ENCODE data around the gene CERK. TPM values are rescaled to one million over a fixed set of nuclear protein-coding genes. Genes with fewer than 3 reads are reported as not detected.

The CERK gene
- total RNA-seq, 1 experiment from 2014 or later = 24.9 TPM

GRCh38 chr22:46640293-46641055 lies 97.6 kb downstream of the CERK start:
- Histone ChIP-seq H3K79me2 (ENCODE audit: low read depth) (no peaks in the 10 kb centered on the region), H3K9me2 (ENCODE audit: insufficient read depth) (no peaks in the 10 kb centered on the region), H4K20me1 (ENCODE audit: insufficient read depth) (peaks cover 18% of the 10 kb centered on the region; the same call in 1 of the 2 replicates), H3K27me3 (ENCODE audit: insufficient read depth, low read depth) (no peaks in the 10 kb centered on the region), H2AFZ (no peak overlapping the region), H3K4me1 (replicated peaks; ENCODE audit: insufficient read depth) (no peaks in the 10 kb centered on the region), H3K9me3 (ENCODE audit: insufficient read depth, low read depth) (no peaks in the 10 kb centered on the region), H3K27ac (no peak overlapping the region), H3K36me3 (ENCODE audit: low read depth) (no peaks in the 10 kb centered on the region), H3K4me2 (no peak overlapping the region), H3K4me3 (no peak overlapping the region), H3F3A (ENCODE audit: insufficient read depth, low read depth) (no peaks in the 10 kb centered on the region; the same call in 1 of the 2 replicates)
- POLR2A ChIA-PET (ENCODE audit: unreplicated experiment) = no interaction called here
- TF ChIP-seq EZH2 (IDR thresholded peaks at IDR 0.05; ENCODE audit: low read depth) = no peak
- TF ChIP-seq CTCF (conservative IDR thresholded peaks at IDR 0.05) = no peak
- CTCF ChIA-PET = no interaction called here
- no peak for DNase-seq
- BruUV-seq (replicated peaks) = no TSS peak
- intact Hi-C loops (cut with micrococcal nuclease; ENCODE audit: unreplicated experiment) = no loop called here

GRCh38 chr22:46639843-46640242 lies 98.2 kb downstream of the CERK start:
- intact Hi-C loops (cut with micrococcal nuclease; ENCODE audit: unreplicated experiment) = no loop called here
- DNase-seq = no peak
- Histone ChIP-seq H3K36me3 (ENCODE audit: low read depth) (no peaks in the 10 kb centered on the region), H3K9me2 (ENCODE audit: insufficient read depth) (no peaks in the 10 kb centered on the region), H3K9me3 (ENCODE audit: insufficient read depth, low read depth) (no peaks in the 10 kb centered on the region), H3K4me1 (replicated peaks; ENCODE audit: insufficient read depth) (no peaks in the 10 kb centered on the region), H4K20me1 (ENCODE audit: insufficient read depth) (peaks cover 18% of the 10 kb centered on the region; the same call in 1 of the 2 replicates), H3K4me2 (no peak overlapping the region), H3K27ac (no peak overlapping the region), H3K79me2 (ENCODE audit: low read depth) (no peaks in the 10 kb centered on the region), H3K4me3 (no peak overlapping the region), H3K27me3 (ENCODE audit: insufficient read depth, low read depth) (no peaks in the 10 kb centered on the region), H2AFZ (no peak overlapping the region), H3F3A (ENCODE audit: insufficient read depth, low read depth) (no peaks in the 10 kb centered on the region; the same call in 1 of the 2 replicates)
- ChIA-PET CTCF (no interaction called here), POLR2A (ENCODE audit: unreplicated experiment) (no interaction called here)
- no TSS peak for BruUV-seq (replicated peaks)
- TF ChIP-seq CTCF (conservative IDR thresholded peaks at IDR 0.05) = no peak
- TF ChIP-seq EZH2 (IDR thresholded peaks at IDR 0.05; ENCODE audit: low read depth) = no peak

GRCh38 chr22:46638601-46639431 lies 99.2 kb downstream of the CERK start:
- Histone ChIP-seq H3K36me3 (ENCODE audit: low read depth) (no peaks in the 10 kb centered on the region), H3K4me1 (replicated peaks; ENCODE audit: insufficient read depth) (no peaks in the 10 kb centered on the region), H3K27me3 (ENCODE audit: insufficient read depth, low read depth) (no peaks in the 10 kb centered on the region), H3K4me3 (no peak overlapping the region), H4K20me1 (ENCODE audit: insufficient read depth) (peaks cover 18% of the 10 kb centered on the region; the same call in 1 of the 2 replicates), H3K79me2 (ENCODE audit: low read depth) (no peaks in the 10 kb centered on the region), H3K9me3 (ENCODE audit: insufficient read depth, low read depth) (no peaks in the 10 kb centered on the region), H2AFZ (no peak overlapping the region), H3K9me2 (ENCODE audit: insufficient read depth) (no peaks in the 10 kb centered on the region), H3K27ac (no peak overlapping the region), H3K4me2 (no peak overlapping the region), H3F3A (ENCODE audit: insufficient read depth, low read depth) (no peaks in the 10 kb centered on the region; the same call in 1 of the 2 replicates)
- POLR2A ChIA-PET (ENCODE audit: unreplicated experiment) = no interaction called here
- intact Hi-C loops (cut with micrococcal nuclease; ENCODE audit: unreplicated experiment) = no loop called here
- TF ChIP-seq CTCF (conservative IDR thresholded peaks at IDR 0.05) (no peak), EZH2 (IDR thresholded peaks at IDR 0.05; ENCODE audit: low read depth) (no peak)
- CTCF ChIA-PET = no interaction called here
- BruUV-seq (replicated peaks) = no TSS peak
- no peak for DNase-seq

All from PC-9 (cell line).